Colonic mucosa (tissue), 4 donors: ENCODE measurements around the gene CPEB3. TPM values are rescaled to one million over a fixed set of nuclear protein-coding genes. Genes with fewer than 3 reads are reported as not detected.

Experiments
- DNase-seq: peaks from one replicate; pipeline ENCODE4 v3.0.0-alpha.2; 2020
- H3K27ac ChIP-seq: fragments of 200-600 bp; one replicate; pipeline ENCODE4 v1.8.0; 2021
- H3K27me3 ChIP-seq: fragments of 200-600 bp; one replicate; pipeline ENCODE4 v1.8.0; 2021
- H3K36me3 ChIP-seq: fragments of 200-600 bp; one replicate; pipeline ENCODE4 v1.8.0; 2021
- H3K4me1 ChIP-seq: fragments of 200-600 bp; one replicate; pipeline ENCODE4 v1.8.0; 2021; ENCODE audit warnings: mild to moderate bottlenecking
- H3K4me3 ChIP-seq: fragments of 200-600 bp; one replicate; pipeline ENCODE4 v1.8.0; 2021
- H3K9ac ChIP-seq, 2 donors: one replicate each; pipeline ENCODE4 v1.7.0; 2013; ENCODE audit warnings: control low read depth in 2 of 2, low read depth in 2 of 2, low read length in 2 of 2
- H3K9me3 ChIP-seq: fragments of 200-600 bp; one replicate; pipeline ENCODE4 v1.8.0; 2021
- CTCF ChIP-seq: fragments of 200-600 bp; IDR thresholded peaks from one replicate; pipeline ENCODE4 v1.8.0; 2022; ENCODE audit warnings: antibody characterized with exemption, mild to moderate bottlenecking
- intact Hi-C: fragments of 100-400 bp; cut with DNase I; formaldehyde crosslinking; loops from one replicate; pipeline ENCODE4 v1.14.1; 2022
- total RNA-seq, 2 donors: library from RNA; stranded (reverse); fragmentation: NEBNext Ultra II Directional in 1 of 2; extraction: Animal tissue kit (Norgen Biotek cat#: 25700) in 1 of 2; gene quantifications; one replicate each; pipeline ENCODE4 v1.2.1, GENCODE V29; 2021
- donor health status: healthy.
- donor health status: DM: no; HTN: no; CAD: no.
- donor health status: DM: no; HTN: no; CAD: no.

CPEB3 gene
- total RNA-seq, 2 donors from 2014 or later = 4.4 to 7.9 TPM

GRCh38 chr10:92265687-92266258, 25.1 kb downstream of the CPEB3 start:
- no peak overlapping the region for H3K4me3 ChIP-seq

GRCh38 chr10:92264249-92264648, 26.6 kb downstream of the CPEB3 start:
- no peak for TF ChIP-seq CTCF
- Histone ChIP-seq H3K27me3 (no peaks in the 10 kb centered on the region), H3K36me3 (no peaks in the 10 kb centered on the region), H3K4me1 (no peaks in the 10 kb centered on the region), H3K27ac (no peak overlapping the region), H3K4me3 (no peak overlapping the region), H3K9ac (no peak overlapping the region), H3K9me3 (no peaks in the 10 kb centered on the region)
- intact Hi-C loops = no loop called here
- DNase-seq = no peak

More at GRCh38 chr10:92265687-92266258, 25.1 kb downstream of the CPEB3 start:
- no peak for DNase-seq
- no peaks in the 10 kb centered on the region for H3K9me3 ChIP-seq
- no peak overlapping the region for H3K9ac ChIP-seq
- intact Hi-C loops = no loop called here
- H3K36me3 ChIP-seq = no peaks in the 10 kb centered on the region
- no peak overlapping the region for H3K27ac ChIP-seq
- no peak for TF ChIP-seq CTCF
- H3K4me1 ChIP-seq = no peaks in the 10 kb centered on the region
- H3K27me3 ChIP-seq = no peaks in the 10 kb centered on the region

- no peaks in the 10 kb centered on the region for H3K9me3 ChIP-seq
- H3K27me3 ChIP-seq = no peaks in the 10 kb centered on the region
- H3K36me3 ChIP-seq = no peaks in the 10 kb centered on the region
- H3K27ac ChIP-seq = no peak overlapping the region
- intact Hi-C loops = no loop called here
- no peak for DNase-seq
- no peak overlapping the region for H3K9ac ChIP-seq
- TF ChIP-seq CTCF = no peak
- no peak overlapping the region for H3K4me3 ChIP-seq
- no peaks in the 10 kb centered on the region for H3K4me1 ChIP-seq
These were observed 27.5 kb downstream of the CPEB3 start for GRCh38 chr10:92263396-92263795.

GRCh38 chr10:92248566-92248965, 42.3 kb downstream of the CPEB3 start:
- no peak for DNase-seq

GRCh38 chr10:92244796-92245195, 46.1 kb downstream of the CPEB3 start:
- no peak for TF ChIP-seq CTCF
- DNase-seq = no peak
- no peaks in the 10 kb centered on the region for H3K4me1 ChIP-seq
- H3K4me3 ChIP-seq = no peak overlapping the region
- no peaks in the 10 kb centered on the region for H3K9me3 ChIP-seq
- no peak overlapping the region for H3K27ac ChIP-seq
- intact Hi-C loops = no loop called here
- no peak overlapping the region for H3K9ac ChIP-seq
- no peaks in the 10 kb centered on the region for H3K27me3 ChIP-seq
- H3K36me3 ChIP-seq = no peaks in the 10 kb centered on the region

More at GRCh38 chr10:92248566-92248965, 42.3 kb downstream of the CPEB3 start:
- intact Hi-C loops = no loop called here
- Histone ChIP-seq H3K27ac (no peak overlapping the region), H3K27me3 (no peaks in the 10 kb centered on the region), H3K4me1 (no peaks in the 10 kb centered on the region), H3K9ac (no peak overlapping the region), H3K9me3 (no peaks in the 10 kb centered on the region), H3K4me3 (no peak overlapping the region), H3K36me3 (no peaks in the 10 kb centered on the region)
- no peak for TF ChIP-seq CTCF
